ENCODE results near the gene CNOT3.

Gene CNOT3

DNA sequence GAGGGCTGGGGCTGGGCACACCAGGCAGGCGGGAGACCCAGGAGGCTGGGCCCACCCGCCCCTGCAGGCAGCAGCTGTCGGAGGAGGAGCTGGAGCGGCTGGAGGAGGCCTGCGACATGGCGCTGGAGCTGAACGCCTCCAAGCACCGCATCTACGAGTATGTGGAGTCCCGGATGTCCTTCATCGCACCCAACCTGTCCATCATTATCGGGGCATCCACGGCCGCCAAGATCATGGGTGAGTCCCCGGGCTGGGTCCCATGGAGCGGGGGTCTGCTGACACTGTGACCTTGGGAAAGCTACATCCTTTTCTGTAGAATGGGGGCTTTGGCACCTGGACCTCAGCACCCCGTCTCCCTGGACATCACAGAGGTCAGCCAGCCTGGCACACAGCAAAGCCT lies 13.9 kb upstream of the CNOT3 start:
- no peak for DNase-seq

DNA sequence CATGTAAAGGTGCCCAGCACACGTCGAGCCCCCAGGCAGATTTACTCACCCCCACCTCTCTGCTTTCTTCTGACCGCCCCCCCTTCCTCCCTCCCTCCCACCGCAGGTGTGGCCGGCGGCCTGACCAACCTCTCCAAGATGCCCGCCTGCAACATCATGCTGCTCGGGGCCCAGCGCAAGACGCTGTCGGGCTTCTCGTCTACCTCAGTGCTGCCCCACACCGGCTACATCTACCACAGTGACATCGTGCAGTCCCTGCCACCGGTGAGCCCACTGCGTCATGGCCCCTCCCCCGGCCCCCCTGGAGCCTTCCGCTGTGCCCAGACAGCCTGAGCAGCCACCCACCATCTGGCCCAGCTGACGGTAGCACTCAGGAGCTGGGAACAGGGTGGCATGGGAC lies 13.2 kb upstream of the CNOT3 start:
- no peak for DNase-seq

DNA sequence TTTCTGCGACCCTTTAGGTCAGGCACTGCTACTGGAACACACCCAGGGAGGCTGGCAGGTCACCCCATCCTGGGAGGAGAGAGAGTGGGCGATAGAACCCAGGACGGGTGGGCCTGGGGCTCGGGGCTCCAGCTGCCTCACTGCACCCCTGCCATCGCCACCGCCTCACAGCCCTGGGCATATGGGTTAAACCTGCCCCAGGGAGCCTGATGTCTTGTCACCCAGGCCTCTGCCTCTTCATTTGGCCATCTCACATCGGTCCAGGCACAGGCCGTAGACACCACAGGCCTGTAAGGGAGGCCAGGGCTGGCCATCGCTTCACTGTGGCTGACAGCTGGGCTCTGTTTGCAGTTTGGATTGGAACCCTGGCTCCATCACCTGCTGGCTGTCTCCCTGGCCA lies 11.8 kb upstream of the CNOT3 start:
- DNase-seq = no peak

DNA sequence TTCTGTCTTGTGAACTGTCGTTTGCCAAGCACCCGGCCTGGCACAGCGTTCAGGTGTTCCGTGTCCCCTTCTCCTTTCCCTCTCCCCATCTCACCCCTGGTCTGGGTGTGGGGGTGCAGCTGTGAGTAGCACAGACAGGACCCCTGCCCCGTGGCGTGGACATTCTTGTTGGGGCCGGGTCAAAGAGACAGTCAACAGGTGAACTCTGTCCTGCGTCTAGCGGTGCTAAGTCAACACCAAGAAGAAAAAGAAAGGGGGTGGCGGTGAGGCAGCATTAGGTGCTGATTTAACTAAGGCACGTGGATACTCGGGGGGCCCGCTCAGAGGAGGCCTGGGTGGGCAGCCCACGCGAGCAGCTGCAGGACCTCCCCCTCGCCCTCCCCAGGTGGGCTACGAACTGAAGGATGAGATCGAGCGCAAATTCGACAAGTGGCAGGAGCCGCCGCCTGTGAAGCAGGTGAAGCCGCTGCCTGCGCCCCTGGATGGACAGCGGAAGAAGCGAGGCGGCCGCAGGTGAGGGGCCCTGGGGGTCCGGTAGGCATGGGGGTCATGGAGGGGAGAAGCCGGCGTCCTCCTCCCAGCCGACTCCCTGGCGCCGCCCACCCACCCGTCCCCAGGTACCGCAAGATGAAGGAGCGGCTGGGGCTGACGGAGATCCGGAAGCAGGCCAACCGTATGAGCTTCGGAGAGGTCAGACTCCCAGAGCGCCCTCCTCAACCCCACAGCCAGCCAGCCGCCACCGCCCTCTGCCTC lies 9.7 kb upstream of the CNOT3 start:
- no peak for DNase-seq

DNA sequence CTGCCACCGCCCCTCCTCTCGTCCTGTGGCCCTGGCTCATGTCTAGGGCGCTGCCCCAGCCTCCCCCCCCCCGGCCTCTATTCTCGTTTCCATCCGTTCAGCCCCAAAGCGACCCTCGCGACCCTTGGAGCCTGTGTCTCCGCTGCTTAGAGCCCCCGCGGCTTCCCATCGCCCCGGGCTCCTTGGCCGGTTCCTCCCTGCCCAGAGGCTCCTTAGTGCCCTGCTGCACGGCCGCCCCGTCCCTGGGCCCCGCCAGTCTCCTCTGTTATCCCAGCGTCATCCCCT lies 9.2 kb upstream of the CNOT3 start:
- DNase-seq = no peak

DNA sequence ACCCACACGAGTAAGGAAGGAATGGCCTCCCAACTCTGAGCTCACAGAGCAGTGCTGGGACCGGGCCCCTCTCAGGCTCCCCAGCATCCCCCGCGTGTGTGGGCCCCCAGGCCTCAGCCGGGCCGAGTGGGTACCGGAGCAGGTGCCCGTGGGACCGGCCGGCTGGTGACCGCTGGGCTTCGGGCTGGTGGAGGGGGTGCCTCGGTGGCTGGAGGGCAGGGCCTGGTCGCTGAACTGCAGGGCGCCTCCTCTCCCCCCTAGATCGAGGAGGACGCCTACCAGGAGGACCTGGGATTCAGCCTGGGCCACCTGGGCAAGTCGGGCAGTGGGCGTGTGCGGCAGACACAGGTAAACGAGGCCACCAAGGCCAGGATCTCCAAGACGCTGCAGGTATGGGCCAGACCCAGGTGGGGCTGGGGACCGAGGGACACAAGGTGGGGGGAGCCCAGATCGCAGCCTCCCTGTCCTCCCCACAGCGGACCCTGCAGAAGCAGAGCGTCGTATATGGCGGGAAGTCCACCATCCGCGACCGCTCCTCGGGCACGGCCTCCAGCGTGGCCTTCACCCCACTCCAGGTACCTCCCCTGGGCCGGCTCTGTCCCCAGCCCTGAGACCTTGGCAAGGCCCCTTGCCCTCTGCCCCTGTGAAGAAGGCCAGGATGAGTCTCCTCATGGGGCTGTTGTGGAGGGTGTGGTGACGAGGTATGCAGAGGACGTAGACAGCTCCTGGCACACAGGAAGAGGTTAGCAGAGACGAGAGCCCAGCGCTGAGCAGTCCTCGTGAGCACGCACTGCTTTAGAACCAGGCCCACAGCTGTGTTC lies 8.6 kb upstream of the CNOT3 start:
- DNase-seq = no peak

DNA sequence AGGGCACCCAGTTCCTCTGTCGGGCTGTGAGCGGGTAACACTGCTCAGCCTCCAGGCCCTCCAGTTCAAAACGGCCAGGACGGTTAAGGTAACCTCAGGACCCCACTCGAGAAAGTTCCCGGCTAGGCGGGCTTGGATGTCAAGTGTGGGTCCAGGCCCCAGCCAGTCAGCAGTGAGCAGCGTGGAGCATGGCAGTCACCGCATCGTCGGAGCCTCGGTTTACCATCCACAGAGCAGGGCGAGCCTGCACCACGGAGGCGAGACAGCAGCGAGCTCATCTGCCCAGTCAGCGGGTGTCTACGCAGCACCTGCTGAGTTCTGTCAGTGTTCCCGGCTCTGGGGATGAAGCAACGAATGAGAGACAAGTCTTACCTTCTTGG lies 8.0 kb upstream of the CNOT3 start:
- no peak for DNase-seq

DNA sequence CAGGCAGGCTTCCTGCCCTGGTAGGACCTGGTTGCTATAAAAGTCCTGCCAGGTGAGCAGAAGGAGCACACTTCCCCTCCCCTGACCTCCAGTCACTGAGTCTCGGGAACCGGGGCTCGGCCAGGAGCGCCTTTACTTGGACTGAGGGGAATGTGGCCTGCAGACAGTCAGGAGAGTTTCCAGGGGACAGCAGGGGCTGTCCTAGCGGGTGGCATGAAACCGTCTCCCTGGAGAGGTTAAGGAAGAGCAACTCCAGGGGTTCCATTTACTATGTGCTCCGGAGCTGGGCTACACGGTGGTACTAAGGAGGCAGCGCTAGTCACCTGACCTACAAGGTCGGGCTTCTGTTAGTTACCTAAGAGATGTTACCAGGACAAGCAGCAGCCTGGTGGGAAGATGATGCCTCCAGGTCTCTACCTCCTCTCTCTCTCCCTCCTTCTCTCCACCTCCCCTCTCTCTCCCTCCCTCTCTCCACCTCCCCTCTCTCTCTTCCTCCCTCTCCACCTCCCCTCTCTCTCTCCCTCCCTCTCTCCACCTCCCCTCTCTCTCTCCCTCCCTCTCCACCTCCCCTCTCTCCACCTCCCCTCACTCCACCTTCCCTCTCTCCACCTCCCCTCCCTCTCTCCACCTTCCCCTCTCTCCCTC lies 4.1 kb upstream of the CNOT3 start:
- DNase-seq = peak; percentile 37

DNA sequence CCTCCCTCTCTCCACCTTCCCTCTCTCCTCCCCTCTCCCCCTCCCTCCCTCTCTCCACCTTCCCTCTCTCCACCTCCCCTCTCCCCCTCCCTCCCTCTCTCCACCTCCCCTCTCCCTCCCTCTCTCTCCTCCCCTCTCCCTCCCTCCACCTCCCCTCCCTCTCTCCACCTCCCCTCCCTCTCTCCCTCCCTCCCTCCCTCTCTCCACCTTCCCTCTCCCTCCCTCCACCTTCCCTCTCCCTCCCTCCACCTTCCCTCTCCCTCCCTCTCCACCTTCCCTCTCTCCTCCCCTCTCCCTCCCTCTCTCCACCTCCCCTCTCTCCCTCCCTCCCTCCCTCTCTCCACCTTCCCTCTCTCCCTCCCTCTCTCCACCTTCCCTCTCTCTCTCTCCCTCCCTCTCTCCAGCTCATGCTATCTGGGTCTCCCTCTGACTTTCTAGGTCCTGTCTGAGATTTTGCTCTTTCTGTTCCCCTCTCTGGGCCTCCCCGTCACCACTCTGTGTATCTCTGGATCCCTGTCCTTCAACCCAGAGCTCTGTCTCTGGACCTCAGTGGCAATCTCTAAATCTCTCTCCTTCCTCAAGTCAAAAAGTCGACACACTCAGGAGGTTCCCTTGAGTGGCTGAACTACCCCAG lies 3.5 kb upstream of the CNOT3 start:
- DNase-seq = no peak

DNA sequence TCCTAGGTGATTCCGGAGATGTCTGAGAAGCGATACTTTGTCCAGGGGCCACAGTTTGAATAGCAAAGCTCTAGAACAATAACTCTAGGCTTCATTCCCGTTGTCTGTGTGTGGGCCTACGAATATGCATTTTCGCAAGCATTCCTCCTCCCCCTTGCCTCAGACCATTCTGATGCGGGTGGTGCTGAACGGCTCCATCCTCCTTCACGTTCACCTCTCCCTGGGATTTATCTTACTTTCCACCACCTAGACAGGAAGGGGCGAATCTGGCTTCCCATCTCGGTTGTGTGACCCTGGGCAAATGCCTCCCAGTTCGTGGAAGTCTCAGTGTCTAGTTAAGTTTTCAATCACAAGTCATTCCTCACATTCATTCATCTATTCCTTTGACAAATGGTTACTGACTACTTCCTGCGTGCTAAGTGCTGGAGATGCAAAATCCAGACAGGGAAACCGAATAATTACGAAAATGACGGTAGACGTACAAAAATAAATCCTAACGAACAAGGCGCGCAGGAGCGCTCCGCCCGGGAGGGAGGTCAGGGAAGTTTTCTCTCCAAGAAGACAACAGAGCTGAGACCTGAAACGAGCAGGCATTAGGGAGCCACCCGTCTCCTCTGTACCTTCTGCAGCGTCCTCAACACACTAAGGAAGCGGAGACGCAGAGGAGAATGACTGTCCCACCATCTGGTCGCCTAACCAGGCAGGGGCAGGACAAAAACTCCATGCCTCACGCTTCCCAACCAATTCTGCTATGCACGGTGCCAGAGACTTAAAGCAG lies 1.3 kb upstream of the CNOT3 start:
- DNase-seq = no peak

DNA sequence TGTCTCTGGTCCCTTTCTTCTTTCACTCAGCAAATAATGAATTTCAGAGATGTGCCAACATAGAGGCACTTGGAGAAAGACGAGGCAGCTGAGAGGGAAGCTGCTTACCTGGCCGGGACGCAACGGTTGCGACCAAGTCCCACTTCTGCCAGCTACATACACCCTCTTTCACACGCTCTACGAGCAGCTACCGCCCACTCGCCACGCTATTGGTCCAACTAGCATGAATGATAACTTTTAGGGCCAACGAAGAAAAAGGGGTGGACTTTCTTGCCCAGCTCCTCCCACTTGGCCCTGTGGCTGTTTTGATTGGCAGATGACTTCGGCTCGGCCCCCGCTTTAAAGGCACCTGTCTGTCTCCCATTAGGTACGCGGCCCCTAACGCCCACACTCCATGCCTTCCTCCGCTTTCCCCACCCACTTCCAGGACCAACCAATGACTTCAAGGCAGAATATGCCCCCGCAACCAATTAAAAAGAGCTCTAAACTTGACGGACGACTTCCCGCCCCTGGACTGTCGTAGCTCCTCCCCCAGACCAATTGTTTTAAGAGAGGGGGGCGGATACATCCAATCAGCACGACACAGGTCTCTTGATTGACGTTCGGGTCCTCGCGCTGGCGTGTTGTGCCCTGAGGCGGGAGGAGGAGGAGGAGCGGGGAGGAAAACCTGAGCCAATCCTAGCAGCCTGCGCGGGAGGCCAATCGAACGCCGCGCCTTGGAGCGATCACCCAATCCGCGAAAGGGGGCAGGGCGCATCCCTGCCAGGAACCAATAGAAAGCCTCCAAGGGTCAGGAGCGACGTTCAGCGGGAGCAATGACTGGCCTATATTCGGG lies 481 bp upstream of the CNOT3 start:
- peak; percentile 100 for DNase-seq

DNA sequence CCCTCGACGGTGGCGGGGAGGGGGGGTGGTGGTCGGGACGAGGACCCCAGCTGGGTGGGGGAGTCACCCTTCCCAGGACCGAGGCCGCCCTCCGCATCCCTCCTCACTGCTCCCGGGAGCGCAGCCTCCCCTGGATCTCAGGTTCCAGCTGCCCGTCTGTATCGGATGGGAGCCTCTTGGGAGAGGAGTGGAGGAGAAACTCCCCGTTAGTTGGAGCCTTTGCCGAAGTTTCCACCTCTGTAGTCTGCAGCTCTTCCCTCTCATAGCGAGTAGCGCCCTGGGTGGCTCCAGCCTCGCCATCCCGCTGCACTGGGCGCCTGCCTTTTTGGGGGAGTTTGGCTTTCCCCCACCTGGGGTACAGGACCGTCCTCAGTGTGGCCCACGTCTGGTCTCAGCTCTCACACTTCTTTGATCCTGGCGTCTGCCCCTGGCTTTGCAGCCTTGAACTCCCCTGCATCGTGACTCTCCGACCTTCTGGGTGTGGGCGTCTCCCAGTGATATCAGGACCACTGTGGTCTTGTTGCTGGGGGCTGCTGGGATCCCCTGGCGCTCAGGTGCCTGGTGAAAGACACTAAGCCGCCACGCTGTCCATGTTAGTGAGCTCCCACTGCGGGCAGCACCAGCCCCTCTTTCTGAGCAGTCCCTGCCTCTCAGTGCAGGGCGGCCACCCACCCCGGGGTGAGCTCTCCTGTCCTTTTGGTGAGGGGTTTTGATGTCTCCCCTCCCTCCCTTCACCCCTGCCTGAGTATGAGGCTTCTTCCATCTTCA lies 1.1 kb downstream of the CNOT3 start:
- no peak for DNase-seq

DNA sequence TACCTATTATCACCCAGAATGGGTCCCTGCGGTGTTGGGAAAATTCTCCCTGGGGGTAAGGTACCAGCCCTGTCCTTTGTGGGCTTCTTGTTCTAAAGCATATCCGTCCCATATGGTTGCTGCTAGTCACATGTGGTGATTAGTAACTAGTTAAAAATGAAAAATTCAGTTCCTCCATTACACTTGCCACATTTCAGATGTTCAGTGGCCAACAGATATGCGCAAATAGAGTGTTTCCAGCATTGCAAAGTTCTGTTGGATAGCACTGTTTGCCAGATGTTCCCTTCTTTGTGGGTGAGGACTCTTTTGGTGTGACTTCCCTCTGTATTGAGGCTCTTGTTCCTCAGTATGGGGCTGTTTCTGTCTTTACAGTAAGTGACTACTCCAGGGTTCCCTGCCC lies 3.8 kb downstream of the CNOT3 start:
- no peak for DNase-seq

DNA sequence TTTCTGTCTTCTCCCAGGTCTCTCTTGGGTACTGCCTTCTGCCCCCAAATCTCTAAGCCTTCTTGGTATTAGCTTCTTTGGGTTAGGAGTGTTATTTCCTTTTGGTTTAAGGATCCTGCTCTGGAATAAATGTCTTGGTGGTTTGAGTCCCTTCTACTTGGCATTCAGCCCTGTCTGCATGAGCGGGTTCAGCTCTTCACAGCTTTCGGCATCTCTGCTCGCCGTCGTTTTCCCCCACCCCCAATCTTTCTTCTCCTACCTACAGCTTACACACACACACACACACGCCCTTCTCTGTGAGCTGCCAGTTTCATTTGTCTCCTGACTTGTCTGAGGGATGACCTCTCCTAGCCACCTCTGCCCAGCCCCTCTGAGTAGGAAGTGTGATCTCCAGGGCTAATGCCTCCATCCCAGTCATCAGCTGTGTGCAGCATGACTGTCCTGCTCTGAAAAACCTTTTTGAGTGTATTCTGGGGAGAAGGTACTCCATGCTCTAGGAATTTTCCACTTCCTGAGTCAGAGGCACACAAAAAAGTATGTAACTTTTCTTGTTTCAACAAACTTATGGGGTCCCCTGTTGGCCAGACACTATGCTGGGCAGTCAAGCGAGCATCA lies 4.7 kb downstream of the CNOT3 start:
- no peak for DNase-seq

DNA sequence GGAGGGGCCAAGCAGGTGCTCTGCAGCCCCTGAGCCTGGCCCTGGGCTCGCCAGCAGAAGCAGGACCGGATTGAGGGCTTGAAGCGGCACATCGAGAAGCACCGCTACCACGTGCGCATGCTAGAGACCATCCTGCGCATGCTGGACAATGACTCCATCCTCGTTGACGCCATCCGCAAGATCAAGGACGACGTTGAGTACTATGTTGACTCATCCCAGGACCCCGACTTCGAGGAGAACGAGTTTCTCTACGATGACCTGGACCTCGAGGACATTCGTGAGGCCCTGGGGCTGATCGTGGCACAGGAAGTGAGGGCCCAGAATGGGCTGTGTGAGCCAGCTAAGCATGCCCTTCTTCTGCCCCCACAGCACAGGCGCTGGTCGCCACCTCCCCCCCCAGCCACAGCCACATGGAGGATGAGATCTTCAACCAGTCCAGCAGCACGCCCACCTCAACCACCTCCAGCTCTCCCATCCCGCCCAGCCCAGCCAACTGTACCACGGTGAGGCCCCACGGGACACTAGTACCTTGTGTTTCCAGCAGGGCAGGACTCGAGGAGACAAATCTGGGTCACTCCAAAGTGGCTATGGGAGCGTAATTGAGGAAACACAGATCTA lies 8.1 kb downstream of the CNOT3 start:
- DNase-seq = no peak

DNA sequence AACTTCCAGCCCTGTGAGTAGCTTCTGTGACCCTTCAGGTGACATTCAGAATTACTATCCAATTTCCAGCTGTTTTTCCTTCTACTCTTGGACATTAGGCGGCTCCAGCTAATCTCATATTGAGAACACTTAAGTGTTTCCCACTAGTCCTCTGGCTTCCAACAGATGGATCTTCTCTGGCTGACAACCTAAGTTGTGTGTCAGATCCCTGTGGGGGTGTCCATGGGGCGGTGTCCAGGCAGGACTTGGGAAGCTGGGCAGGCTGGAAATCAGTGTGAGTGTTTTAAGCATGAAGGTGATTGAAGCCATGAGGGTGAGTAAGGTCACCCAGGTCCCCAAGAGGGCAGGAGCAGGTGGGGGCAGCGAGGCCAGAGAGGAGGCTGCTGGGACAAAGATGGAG lies 10.1 kb downstream of the CNOT3 start:
- no peak for DNase-seq

DNA sequence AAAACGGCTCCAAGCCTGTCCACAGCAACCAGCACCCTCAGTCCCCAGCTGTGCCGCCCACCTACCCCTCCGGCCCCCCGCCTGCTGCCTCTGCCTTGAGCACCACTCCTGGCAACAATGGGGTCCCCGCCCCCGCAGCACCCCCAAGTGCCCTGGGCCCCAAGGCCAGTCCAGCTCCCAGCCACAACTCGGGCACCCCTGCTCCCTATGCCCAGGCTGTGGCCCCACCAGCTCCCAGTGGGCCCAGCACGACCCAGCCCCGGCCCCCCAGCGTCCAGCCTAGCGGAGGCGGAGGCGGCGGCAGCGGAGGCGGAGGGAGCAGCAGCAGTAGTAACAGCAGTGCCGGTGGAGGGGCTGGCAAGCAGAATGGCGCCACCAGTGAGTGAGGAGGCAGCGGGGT lies 10.6 kb downstream of the CNOT3 start:
- no peak for DNase-seq

DNA sequence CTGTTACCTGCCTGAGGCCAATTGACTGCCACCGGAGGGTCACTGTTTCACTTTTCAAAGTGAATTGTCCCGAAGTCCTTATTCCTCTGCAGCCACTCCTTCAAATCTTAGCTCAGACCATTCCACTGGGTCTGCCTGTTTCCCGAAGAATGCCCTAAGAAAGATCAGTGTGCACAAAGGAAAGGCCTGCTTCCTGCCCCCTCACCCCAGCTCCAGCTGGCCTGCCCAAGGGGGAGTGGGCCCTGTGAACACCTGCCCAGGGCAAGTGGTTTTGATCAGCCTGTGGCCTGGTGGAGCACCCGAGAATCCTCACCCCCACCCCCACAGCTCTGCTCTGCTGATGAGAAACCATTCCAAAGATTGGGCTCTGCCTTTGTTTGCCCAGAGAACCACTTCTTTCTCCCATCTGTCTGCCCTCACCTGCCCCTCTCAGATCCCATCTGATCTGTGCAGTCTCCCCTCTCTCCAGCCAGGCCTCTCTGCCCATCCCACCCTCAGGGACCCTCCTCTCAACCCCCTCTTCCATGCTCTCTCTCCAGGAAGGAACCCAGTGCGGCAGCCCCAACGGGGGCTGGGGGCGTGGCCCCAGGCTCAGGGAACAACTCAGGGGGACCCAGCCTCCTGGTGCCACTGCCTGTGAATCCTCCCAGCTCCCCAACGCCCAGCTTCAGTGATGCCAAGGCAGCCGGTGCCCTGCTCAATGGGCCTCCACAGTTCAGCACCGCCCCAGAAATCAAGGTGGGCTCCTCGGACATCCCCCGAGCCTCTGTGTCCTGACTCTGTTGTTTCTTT lies 11.7 kb downstream of the CNOT3 start:
- no peak for DNase-seq

DNA sequence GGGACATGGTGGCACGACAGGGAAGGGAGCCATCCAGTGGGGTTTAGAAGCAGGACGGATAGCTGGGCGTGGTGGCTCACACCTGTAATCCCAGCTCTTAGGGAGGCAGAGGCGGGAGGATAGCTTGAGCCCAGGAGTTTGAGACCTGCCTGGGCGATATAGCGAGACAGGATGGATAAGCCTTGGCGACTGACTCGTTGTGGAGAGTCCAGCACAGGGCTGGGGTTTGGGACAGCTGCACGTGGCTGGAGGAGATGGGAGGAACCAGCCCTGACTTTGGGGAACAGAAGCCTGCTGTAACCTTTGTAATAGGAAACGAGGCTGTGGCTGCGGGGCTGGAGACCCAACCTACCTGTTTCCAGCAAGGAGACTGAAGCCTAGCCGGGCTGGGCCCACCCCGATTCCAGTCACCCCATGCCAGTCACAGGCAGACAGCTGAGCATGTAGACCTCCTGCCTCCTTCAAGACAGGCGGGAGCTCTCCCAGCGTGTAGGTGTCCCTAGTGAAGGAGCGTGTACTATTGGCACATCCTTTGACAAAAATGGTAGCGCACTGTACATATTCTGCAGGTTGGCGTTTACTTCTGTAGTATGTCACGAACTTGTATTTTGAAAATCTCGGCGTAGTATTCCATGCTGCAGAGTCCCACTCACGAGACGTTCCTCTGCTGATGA lies 13.9 kb downstream of the CNOT3 start:
- no peak for DNase-seq

Data from NCI-H774 (cell line).